Fibroblast of lung (primary cell): ENCODE results near the gene BIRC7. TPM values are rescaled to one million over a fixed set of nuclear protein-coding genes. Genes with fewer than 3 reads are reported as not detected.
A peak's percentile ranks its signal among the peaks of the same experiment; 100 is the strongest.

ENCODE experiments used
- DNase-seq, 2 donors: peaks; one replicate each; pipeline versions ENCODE4 v3.0.0 to v3.0.0-alpha.2; 2010; ENCODE audit warnings: low read depth in 2 of 2
- H2AFZ ChIP-seq: 2 replicates; pipeline ENCODE4 v1.5.1; 2012; ENCODE audit warnings: low read length, control low read depth, inconsistent platforms
- H3K27ac ChIP-seq: 2 replicates; pipeline ENCODE4 v1.5.1; 2011; ENCODE audit warnings: low read length, control low read depth; ENCODE audit not compliant: insufficient read depth
- H3K27me3 ChIP-seq: 2 replicates; pipeline ENCODE4 v1.5.1; 2011; ENCODE audit warnings: mild to moderate bottlenecking, low read length; ENCODE audit not compliant: control insufficient read depth, insufficient read depth
- H3K36me3 ChIP-seq: 2 replicates; pipeline ENCODE4 v1.5.1; 2011; ENCODE audit warnings: low read length; ENCODE audit not compliant: control insufficient read depth, insufficient read depth
- H3K4me1 ChIP-seq: 2 replicates; pipeline ENCODE4 v1.5.1; 2011; ENCODE audit warnings: low read length; ENCODE audit not compliant: control insufficient read depth, insufficient read depth; ENCODE audit errors: extremely low read depth
- H3K4me2 ChIP-seq: 2 replicates; pipeline ENCODE4 v1.5.1; 2011; ENCODE audit warnings: low read length, control low read depth; ENCODE audit not compliant: insufficient read depth; ENCODE audit errors: extremely low read depth
- H3K4me3 ChIP-seq, 4 experiments: fragments of 200-600 bp in 1 of 4; sonication (generic) in 1 of 4; replicated peaks in 1 of 4; 2 replicates each; pipeline ENCODE4 v1.5.1; 2011 to 2016; ENCODE audit warnings: low read length in 4 of 4, low read depth in 3 of 4, mild to moderate bottlenecking in 3 of 4, control low read depth in 2 of 4, inconsistent platforms in 1 of 4, mixed read lengths in 1 of 4; ENCODE audit not compliant: insufficient read depth in 1 of 4; ENCODE audit errors: control extremely low read depth in 1 of 4
- H3K79me2 ChIP-seq: 2 replicates; pipeline ENCODE4 v1.5.1; 2012; ENCODE audit warnings: mild to moderate bottlenecking, low read length, inconsistent platforms; ENCODE audit not compliant: control insufficient read depth, insufficient read depth
- H3K9ac ChIP-seq: 2 replicates; pipeline ENCODE4 v1.5.1; 2011; ENCODE audit warnings: mild to moderate bottlenecking, low read length, control low read depth; ENCODE audit not compliant: insufficient read depth
- H3K9me3 ChIP-seq: 2 replicates; pipeline ENCODE4 v1.5.1; 2012; ENCODE audit warnings: low read depth, low read length; ENCODE audit not compliant: control insufficient read depth, insufficient read depth
- H4K20me1 ChIP-seq: 2 replicates; pipeline ENCODE4 v1.5.1; 2011; ENCODE audit warnings: low read length; ENCODE audit not compliant: control insufficient read depth, insufficient read depth; ENCODE audit errors: extremely low read depth
- EZH2 ChIP-seq: IDR thresholded peaks from 2 replicates; pipeline ENCODE4 v1.5.1; 2012; ENCODE audit warnings: low read length, control low read depth, mild to moderate bottlenecking; ENCODE audit errors: missing control alignments
- polyA plus RNA-seq, 2 donors: library from polyadenylated mRNA; depleted of rRNA in 1 of 2; stranded (reverse) in 1 of 2; unstranded in 1 of 2; fragments of >200 nt; gene quantifications; 2 replicates each; pipeline ENCODE4 v1.2.1, GENCODE V29; 2011 to 2012; ENCODE audit warnings: missing spikeins in 1 of 2
- total RNA-seq: library from RNA; depleted of rRNA; stranded (reverse); fragments of >200 nt; gene quantifications from 2 replicates; pipeline ENCODE4 v1.2.1, GENCODE V29; 2014
- TF ChIP-seq, protein P1 (sequence below), 2 donors: IDR thresholded peaks in 1 of 2; conservative IDR thresholded peaks in 1 of 2; 1 replicate in 1 of 2; 2 replicates in 1 of 2; pipeline ENCODE4 v1.5.1; 2011 to 2012; ENCODE audit warnings: low read length in 2 of 2, control low read depth in 1 of 2, inconsistent platforms in 1 of 2, low read depth in 1 of 2, mild to moderate bottlenecking in 1 of 2

The BIRC7 gene
- total and polyA plus RNA-seq, 2 donors (not counting 1 experiment from before 2014, with no cell fraction given), result not detected

DNA sequence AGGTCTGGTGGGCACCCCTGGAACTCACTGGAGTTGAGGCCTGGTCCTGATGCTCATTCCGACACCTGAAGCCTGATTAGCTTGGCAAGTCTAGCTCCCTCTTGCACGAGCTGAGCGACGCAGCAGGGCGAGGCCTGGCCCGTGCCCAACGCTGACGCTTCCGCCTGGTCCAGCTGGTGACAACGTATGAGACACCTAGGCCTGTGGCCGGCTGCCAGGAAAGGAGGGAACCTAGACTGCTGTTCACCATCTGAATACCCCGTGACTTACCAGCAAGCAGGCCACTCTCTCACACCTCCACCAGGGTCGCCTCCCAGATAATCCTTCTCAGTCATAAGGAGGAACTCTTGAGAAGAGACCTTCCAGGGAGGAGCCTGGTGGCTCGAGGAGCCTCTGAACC is 44.3 kb upstream of the BIRC7 start:
- no peak overlapping the region for H3K9ac ChIP-seq
- no peaks in the 10 kb centered on the region for H3K27me3 ChIP-seq
- H3K79me2 ChIP-seq, result no peaks in the 10 kb centered on the region
- TF ChIP-seq, protein P1, sequence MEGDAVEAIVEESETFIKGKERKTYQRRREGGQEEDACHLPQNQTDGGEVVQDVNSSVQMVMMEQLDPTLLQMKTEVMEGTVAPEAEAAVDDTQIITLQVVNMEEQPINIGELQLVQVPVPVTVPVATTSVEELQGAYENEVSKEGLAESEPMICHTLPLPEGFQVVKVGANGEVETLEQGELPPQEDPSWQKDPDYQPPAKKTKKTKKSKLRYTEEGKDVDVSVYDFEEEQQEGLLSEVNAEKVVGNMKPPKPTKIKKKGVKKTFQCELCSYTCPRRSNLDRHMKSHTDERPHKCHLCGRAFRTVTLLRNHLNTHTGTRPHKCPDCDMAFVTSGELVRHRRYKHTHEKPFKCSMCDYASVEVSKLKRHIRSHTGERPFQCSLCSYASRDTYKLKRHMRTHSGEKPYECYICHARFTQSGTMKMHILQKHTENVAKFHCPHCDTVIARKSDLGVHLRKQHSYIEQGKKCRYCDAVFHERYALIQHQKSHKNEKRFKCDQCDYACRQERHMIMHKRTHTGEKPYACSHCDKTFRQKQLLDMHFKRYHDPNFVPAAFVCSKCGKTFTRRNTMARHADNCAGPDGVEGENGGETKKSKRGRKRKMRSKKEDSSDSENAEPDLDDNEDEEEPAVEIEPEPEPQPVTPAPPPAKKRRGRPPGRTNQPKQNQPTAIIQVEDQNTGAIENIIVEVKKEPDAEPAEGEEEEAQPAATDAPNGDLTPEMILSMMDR (conservative IDR thresholded peaks at IDR 0.05 in 1 of 2, IDR thresholded peaks at IDR 0.05 in 1 of 2; ENCODE audit: low read depth in 1 of 2, low read length in 2 of 2), result no peak
- no peak for TF ChIP-seq EZH2
- no peak overlapping the region for H3K27ac ChIP-seq
- H3K4me3 ChIP-seq, result no peak overlapping the region
- no peaks in the 10 kb centered on the region for H4K20me1 ChIP-seq
- H2AFZ ChIP-seq, result no peak overlapping the region
- peak in 1 of 2 donors; percentile 35 for DNase-seq
- no peak overlapping the region for H3K4me2 ChIP-seq
- no peaks in the 10 kb centered on the region for H3K9me3 ChIP-seq
- no peaks in the 10 kb centered on the region for H3K4me1 ChIP-seq
- H3K36me3 ChIP-seq, result peaks cover 3% of the 10 kb centered on the region

- peaks cover 4% of the 10 kb centered on the region for H4K20me1 ChIP-seq
- H3K4me3 ChIP-seq, result no peak overlapping the region
- no peaks in the 10 kb centered on the region for H3K27me3 ChIP-seq
- TF ChIP-seq, protein P1 (conservative IDR thresholded peaks at IDR 0.05 in 1 of 2, IDR thresholded peaks at IDR 0.05 in 1 of 2; ENCODE audit: low read depth in 1 of 2, low read length in 2 of 2), result no peak
- TF ChIP-seq EZH2, result no peak
- H3K4me1 ChIP-seq, result no peaks in the 10 kb centered on the region
- no peak overlapping the region for H3K27ac ChIP-seq
- peaks cover 3% of the 10 kb centered on the region for H3K36me3 ChIP-seq
- H3K79me2 ChIP-seq, result peaks cover 7% of the 10 kb centered on the region
- H2AFZ ChIP-seq, result no peak overlapping the region
- H3K4me2 ChIP-seq, result no peak overlapping the region
- H3K9ac ChIP-seq, result no peak overlapping the region
- DNase-seq, result no peak
- H3K9me3 ChIP-seq, result no peaks in the 10 kb centered on the region
Observed at GRCh38 chr20:63192721-63193120, 43.0 kb upstream of the BIRC7 start.

GRCh38 chr20:63194007-63194796 is 41.5 kb upstream of the BIRC7 start:
- peaks cover 14% of the 10 kb centered on the region for H3K79me2 ChIP-seq
- no peak overlapping the region for H3K27ac ChIP-seq
- H4K20me1 ChIP-seq, result peaks cover 4% of the 10 kb centered on the region

More at GRCh38 chr20:63194007-63194796, 41.5 kb upstream of the BIRC7 start:
- peaks cover 3% of the 10 kb centered on the region for H3K36me3 ChIP-seq
- H3K4me1 ChIP-seq, result no peaks in the 10 kb centered on the region
- H3K9ac ChIP-seq, result no peak overlapping the region
- TF ChIP-seq EZH2, result no peak
- TF ChIP-seq, protein P1 (conservative IDR thresholded peaks at IDR 0.05 in 1 of 2, IDR thresholded peaks at IDR 0.05 in 1 of 2; ENCODE audit: low read depth in 1 of 2, low read length in 2 of 2), result no peak
- no peak overlapping the region for H3K4me3 ChIP-seq
- no peaks in the 10 kb centered on the region for H3K9me3 ChIP-seq
- no peaks in the 10 kb centered on the region for H3K27me3 ChIP-seq
- no peak overlapping the region for H3K4me2 ChIP-seq
- no peak for DNase-seq
- H2AFZ ChIP-seq, result no peak overlapping the region
